HPDE6-E6E7 (cell line): ENCODE data around the gene SPTBN4.
A peak's percentile ranks its signal among the peaks of the same experiment; 100 is the strongest.
"Not testable (repeated sequence)": the region's sequence is repeated elsewhere in the genome, so short reads cannot be mapped to it uniquely, and the experiment has no call there.

Experiments
- DNase-seq: peaks from one replicate; pipeline ENCODE4 v3.0.0; 2011; ENCODE audit warnings: missing footprints; ENCODE audit errors: extremely low spot score

Gene SPTBN4

GRCh38 chr19:40528533-40529092, 61.8 kb downstream of the SPTBN4 start:
- DNase-seq = no peak

- peak; percentile 96 for DNase-seq
Observed at GRCh38 chr19:40529093-40529954, 62.5 kb downstream of the SPTBN4 start.

- no peak for DNase-seq
Observed at GRCh38 chr19:40530091-40530901, 63.5 kb downstream of the SPTBN4 start.

- no peak for DNase-seq
Observed at GRCh38 chr19:40533508-40533907, 66.7 kb downstream of the SPTBN4 start.

- no peak for DNase-seq
Observed at GRCh38 chr19:40534148-40534547, 67.3 kb downstream of the SPTBN4 start.

- DNase-seq = no peak
Observed at GRCh38 chr19:40539070-40539469, 72.3 kb downstream of the SPTBN4 start.

GRCh38 chr19:40542202-40542859, 75.5 kb downstream of the SPTBN4 start:
- no peak for DNase-seq

- no peak for DNase-seq
Observed at GRCh38 chr19:40543029-40543597, 76.3 kb downstream of the SPTBN4 start.

GRCh38 chr19:40546153-40546841, 79.5 kb downstream of the SPTBN4 start:
- DNase-seq = not testable (repeated sequence)

GRCh38 chr19:40547190-40547589, 80.4 kb downstream of the SPTBN4 start:
- DNase-seq = not testable (repeated sequence)

GRCh38 chr19:40547836-40548235, 81.0 kb downstream of the SPTBN4 start:
- DNase-seq = no peak

- peak; percentile 49 for DNase-seq
Observed at GRCh38 chr19:40549007-40549708, 82.4 kb downstream of the SPTBN4 start.

GRCh38 chr19:40550951-40551350, 84.2 kb downstream of the SPTBN4 start:
- DNase-seq = no peak

- DNase-seq = no peak
Observed at GRCh38 chr19:40552848-40553247, 86.0 kb downstream of the SPTBN4 start.

GRCh38 chr19:40553885-40554857, 87.4 kb downstream of the SPTBN4 start:
- DNase-seq = no peak

GRCh38 chr19:40555978-40556689, 89.3 kb downstream of the SPTBN4 start:
- no peak for DNase-seq

- no peak for DNase-seq
Observed at GRCh38 chr19:40556953-40557530, 90.2 kb downstream of the SPTBN4 start.

GRCh38 chr19:40559394-40559793, 92.6 kb downstream of the SPTBN4 start:
- DNase-seq = no peak
